DOHH2 (cell line): ENCODE results near the gene LRRC3C.

Experiments used
- CTCF ChIP-seq: fragments of 200-600 bp; sonication (generic); IDR thresholded peaks from one replicate; pipeline ENCODE4 v1.5.1; 2014; ENCODE audit warnings: antibody characterized with exemption, mild to moderate bottlenecking, low read depth, low read length; ENCODE audit not compliant: poor library complexity, severe bottlenecking
- EZH2phosphoT487 ChIP-seq: fragments of 200-600 bp; sonication (generic); IDR thresholded peaks from 2 replicates; pipeline ENCODE4 v1.6.1; 2017; ENCODE audit warnings: borderline replicate concordance, mild to moderate bottlenecking, antibody characterized with exemption, low read length, moderate library complexity, mixed read lengths

DNA sequence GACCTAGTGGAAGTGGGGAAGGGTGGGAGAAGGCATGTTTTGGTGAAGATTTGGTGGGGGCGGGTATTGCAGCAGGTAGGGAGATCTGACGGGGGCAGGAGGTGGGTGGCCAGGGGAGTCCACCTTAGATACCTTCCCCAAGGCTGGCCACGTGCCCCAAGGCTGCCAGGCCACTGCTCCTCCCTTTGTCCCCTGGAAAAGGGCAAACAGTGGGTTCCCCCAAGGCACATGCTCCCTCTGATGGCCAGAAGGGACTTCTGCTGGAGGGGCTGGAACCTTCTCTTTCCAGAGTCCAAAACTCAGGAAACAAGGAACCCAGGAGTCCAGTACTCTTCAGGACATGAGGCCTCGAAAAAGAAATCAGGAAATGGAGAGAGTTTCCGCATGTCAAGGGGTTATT, 46.9 kb downstream of the LRRC3C start:
- TF ChIP-seq CTCF, result no peak
- TF ChIP-seq EZH2phosphoT487, result no peak
